Muscle of arm (tissue), 14 donors: ENCODE measurements around the gene GRM8. TPM values are rescaled to one million over a fixed set of nuclear protein-coding genes. Genes with fewer than 3 reads are reported as not detected.

Experiments used
- DNase-seq: peaks from one replicate; pipeline ENCODE4 v3.0.0-alpha.2; 2013
- long read RNA-seq, 11 donors: transcript quantifications; one replicate each; lab custom pipeline, GENCODE V29; 2026
- polyA plus RNA-seq, 12 donors: library from polyadenylated mRNA; unstranded; fragments of 120-200 nt; gene quantifications; one replicate each; pipeline ENCODE4 v1.2.1, GENCODE V29; 2013; ENCODE audit not compliant: insufficient read length in 12 of 12

Gene GRM8
- polyA plus RNA-seq = 1 to 10 TPM in 2 of 12 donors, under 1 TPM in 6, not detected in 4; 0.09 to 2.0 (median 0.33) TPM
- long read RNA-seq, donor 1 = 0 reads
- long read RNA-seq, donor 2 = 0 reads
- long read RNA-seq, donor 3 = 0 reads
- long read RNA-seq, donor 4 = 0 reads
- long read RNA-seq, donor 5 = 0 reads
- long read RNA-seq, donor 6 = 0 reads
- long read RNA-seq, donor 7 = 0 reads
- long read RNA-seq, donor 8 = 0 reads
- long read RNA-seq, donor 9 = 0 reads
- long read RNA-seq, donor 10 = 0 reads
- long read RNA-seq, donor 11 = 0 reads

DNA sequence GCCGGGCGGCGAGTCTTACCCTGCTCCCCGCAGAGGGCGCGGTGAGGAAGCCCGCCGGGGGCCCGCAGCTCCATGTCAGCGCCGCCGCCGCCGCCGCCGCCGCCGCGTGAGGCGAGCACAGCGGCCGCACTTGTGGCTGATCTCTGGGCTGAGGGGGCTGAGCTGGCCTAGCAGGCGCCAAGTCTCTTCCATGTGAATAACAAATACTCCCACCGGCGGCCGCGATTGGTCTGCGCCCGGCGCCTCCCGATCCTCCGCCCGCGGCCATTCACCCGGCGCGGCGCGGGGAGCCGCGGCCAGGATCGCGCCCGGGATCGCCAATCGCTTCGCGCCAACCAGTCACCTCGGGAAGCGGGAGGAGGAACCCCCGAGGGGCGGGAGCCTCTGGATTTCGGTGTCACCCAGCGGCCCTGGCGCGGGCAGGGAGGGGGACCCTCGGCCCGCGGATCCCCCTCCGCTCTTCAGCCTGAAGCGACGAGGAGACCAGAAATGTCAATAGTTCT lies at the start of gene GRM8:
Gene GRM8 (minus strand): TSS at position 164 of the 503 bp plus-strand sequence.
- DNase-seq = peak; percentile 36

DNA sequence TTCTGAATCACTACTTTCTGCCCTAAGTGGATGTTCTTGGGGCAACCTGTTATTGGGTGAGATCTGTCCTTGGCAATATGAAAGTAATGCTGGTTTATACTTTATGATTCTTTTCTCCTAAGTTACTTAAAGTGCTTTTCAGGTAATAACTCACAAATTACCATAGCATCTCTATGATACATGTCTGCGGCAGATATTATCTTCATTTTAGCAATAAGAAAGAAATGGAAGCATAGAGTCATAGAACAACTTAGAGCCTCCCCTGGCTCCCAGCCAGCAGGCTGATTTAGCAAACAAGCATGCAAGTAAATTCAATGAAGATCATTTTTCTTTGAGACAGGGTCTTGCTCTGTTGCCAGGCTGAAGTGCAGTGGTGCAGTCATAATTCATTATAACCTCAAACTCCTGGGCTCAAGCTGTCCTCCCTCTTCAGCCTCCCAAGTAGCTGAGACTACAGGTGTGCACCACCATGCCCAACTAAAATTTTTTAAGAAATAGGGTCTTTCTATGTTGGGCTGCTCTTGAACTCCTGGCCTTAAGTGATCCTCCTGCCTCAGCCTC lies 38.1 kb upstream of the GRM8 start:
- no peak for DNase-seq

DNA sequence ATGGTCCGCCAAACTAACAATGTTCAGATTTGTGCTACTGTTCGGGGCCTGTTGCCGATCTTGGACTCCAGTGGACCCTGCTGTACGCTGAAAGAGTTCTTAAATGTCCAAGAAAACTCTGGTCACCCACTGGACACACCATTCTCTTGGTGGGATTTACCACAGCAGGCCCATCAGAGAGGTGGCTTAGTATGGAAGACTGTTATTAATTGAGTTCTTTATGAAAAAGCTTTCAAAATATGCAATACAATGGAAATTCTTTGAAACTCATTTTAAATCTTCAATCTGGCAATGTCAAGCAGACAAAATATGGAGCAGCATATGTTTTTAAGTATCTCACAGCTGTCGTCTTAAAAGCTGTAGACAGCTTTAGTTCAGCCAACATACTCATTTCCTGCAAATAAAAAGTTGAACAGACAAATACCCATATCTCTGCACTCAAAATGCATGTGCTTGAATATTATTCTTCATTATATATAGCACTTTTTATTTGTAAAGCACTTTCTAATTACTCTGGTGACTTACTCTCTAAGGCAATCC lies 37.4 kb upstream of the GRM8 start:
- peak; percentile 9 for DNase-seq

DNA sequence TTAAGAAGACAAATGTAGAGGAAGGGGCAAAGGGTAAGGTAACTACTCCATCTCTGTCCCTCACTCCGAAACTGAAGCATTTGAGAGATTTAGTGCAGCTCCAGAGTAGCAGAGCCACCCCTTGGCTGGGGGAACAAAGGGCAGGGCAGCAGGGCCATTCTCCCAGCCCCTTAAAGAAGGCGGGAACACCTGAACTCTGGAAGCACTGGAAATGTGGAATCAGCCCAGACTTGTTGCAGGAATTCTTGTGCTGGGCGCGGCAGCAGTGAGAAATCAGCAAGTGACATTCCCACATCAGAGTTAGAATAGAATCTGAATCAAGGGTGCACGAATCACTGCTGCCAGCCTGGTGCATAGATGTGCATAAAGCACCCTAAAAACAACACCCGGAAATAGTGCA lies 34.4 kb upstream of the GRM8 start:
- DNase-seq = no peak

DNA sequence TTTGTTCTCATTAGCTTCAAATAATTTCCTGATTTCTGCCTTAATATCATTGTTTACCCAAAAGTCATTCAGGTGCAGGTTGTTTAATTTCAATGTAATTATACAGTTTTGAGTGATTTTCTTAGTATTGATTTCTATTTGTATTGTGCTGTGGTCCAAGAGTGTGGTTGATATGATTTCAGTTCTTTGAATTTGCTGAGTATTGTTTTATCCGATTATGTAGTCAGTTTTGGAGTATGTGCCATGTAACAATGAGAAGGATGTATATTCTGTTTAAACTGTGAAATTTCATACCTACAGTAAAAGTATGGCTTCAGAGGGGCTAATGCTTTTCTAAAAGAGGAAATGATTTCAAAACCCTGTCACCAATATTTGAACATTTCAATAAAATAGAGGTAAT lies 17.4 kb upstream of the GRM8 start:
- DNase-seq = no peak

DNA sequence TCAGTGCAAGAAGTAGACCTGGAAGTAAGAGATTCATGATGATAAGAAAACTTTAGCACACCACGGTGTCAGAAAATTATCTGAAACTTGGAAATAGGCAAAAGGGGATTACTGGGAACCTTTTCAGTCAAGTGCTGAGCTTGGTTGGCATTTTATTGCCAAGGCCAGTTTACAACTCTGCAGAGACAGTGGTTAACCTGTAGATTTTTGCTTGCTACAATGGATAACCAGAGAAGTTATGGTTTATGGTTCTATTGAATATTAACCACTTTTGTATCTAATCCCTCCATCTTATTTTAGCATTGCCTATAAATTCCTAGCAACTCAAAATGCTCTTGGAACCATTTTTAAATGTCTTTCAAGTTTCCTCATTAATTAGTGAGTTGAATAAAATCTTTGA lies 13.3 kb upstream of the GRM8 start:
- no peak for DNase-seq

DNA sequence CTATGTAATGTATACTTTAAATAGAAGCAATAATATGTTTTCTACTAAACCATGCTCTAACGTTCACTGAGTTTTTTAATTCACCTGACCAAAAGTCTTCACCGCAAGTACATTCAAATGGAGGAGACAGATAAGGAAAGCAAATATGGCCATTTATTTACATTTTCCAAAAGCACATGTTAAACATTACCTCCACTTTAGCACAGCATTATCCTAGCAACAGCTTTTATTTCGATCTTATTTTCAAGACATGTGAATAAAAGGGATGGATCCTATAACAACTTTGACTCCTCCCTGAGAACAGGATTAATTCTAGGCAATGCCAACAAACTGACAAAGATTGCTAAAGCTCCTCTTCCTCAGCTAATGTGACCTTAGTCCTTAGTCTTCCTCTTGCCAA lies 11.5 kb upstream of the GRM8 start:
- DNase-seq = no peak

DNA sequence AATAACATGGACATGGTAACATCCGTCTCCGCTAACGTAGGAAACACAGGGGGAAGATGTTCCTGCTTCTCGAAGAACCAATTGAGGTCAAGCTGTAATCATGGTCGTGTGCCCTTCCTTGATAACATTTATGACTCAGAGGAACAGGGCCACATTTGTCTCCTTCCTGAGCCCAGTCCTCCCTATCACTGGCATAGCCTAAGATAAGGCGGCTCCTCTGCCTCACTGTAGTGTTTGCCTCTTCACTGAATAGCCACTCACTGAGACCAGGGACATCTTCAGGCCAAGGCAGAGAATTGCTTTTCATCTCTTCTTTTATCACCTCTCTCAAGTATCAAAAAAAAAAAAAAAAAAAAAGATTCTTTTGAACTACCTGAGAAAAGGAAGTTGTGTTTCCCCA lies 5.4 kb upstream of the GRM8 start:
- DNase-seq = no peak

DNA sequence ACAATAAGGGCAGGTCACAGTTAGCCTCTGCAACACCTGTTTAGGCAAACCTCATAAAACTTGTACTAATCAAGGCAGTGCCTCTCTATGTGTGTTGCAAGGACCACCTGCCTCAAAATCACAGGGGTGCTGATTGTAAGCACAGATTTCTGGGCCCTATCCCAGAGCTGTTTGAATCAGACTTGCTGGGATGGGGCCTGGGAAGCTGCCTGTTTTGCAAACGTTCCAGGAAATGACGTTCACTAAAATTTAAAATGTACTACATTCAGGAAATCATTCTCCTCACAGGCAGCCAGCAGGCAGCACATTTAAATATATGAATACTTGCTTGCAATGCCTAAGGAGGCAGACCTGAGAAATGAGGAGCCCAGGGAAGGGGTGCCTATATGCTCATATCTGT lies 4.3 kb upstream of the GRM8 start:
- no peak for DNase-seq

DNA sequence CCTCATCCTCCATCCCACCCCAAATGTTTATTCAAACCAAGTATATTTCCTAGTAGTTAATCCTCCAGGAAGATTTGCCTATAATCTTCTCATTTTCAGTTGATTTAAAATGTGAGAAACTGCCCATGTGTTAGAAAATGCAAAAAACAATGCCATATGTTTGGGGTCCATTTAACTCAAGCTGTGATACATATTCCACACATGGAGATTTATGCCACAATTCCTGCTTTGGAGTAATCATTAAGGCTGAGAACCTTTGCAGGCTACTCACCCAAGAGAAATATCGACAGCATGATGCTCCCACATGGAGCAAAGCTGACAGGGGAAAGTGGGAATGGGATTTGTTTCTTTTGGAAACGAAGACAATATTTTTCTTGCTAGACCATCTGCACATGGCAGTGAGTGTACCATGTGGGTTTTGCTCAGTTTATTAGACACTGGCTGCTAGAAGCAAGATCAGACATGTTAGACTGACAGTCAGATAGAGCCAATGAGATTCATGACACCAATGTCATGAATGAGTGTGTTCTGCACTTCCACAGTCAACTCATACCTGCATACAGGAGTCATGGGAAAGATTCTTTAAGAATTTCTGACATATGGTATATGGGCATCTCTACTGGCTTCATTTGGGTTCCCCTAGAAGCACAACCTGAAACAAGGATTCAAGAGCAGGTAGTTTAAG lies 3.4 kb upstream of the GRM8 start:
- no peak for DNase-seq

DNA sequence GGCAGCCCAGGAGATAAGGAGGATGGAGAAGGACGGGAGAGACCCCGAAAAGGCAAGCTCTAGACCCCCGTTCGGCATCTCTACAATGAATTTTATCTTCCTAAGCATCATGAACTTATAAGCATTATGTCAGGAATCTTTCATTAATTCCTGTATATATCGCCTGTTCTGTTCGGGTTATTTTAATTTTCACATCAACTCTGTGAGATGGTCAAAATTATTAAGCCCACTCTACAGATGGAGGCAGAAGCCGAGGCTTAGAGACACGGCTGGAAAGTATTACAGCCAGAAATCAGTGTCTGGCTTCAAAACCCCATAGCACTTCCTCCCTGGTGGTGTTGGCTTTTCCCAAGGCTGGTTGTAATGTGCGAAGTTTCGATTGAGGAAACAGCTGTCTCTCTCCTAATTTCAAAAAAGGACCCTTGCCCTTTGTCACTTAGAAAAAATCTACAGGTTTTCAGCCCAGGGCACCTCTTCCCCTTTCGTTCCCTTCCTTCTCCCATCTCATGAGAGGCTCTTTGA lies 1.5 kb upstream of the GRM8 start:
- no peak for DNase-seq

DNA sequence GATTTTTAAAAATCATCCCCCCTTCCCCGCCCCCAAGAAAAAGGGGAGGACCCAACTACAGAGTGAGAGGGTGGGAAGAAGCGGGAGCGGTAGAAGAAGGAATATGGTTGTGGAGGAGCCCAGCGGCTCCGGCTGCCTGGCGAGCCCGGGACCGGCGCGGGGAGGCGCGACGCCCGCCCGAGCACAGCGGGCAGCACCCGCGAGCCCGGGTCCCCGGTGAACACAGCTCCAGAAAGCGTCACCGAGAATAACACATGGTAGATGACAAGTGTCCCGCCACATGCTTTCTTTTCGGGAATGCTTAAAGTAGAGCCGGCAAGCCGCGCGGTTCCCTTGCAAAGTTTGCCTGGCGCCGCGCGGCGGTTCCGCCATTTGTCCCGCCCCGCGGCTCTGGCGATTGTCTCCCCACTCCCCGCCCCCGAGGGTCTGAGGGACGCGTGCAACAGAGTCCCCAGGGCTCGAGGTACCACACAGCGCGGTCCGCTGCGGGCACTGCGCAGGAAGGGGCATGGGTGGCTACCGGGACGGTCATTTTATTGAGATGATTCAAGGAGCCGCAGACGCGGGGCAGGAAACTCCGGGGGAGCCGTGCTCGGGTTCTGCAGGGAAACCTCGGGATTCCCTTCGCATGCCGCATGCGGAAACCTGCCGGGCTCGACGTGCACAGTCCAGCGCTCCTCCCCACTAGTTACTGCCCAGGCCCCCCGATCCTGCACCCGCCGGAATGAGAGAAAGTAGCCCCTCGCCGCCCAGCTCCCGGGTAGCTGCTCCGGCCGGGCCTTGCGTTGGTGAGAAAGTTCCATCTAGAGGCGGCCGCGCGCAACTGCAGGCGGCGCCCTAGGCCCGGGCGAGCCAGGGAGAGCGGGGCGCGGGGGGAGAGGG lies 781 bp upstream of the GRM8 start:
- peak; percentile 40 for DNase-seq

DNA sequence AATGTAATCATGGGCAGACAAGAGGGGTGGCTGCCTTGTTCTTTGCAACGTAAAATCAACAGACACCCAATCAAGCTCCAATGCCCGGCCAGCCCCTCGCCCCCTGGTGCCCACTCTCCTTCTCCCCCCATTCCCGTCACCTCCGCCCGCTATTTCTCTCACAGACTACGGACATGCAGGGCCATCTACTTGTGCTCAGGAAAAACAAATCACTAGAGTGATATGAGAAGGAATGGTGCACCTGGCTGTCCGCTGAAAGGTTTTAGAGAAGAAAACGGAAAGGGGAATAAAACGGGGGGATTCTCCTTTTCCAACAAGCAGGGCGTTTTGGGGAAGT lies 396 bp downstream of the GRM8 start:
- DNase-seq = no peak

DNA sequence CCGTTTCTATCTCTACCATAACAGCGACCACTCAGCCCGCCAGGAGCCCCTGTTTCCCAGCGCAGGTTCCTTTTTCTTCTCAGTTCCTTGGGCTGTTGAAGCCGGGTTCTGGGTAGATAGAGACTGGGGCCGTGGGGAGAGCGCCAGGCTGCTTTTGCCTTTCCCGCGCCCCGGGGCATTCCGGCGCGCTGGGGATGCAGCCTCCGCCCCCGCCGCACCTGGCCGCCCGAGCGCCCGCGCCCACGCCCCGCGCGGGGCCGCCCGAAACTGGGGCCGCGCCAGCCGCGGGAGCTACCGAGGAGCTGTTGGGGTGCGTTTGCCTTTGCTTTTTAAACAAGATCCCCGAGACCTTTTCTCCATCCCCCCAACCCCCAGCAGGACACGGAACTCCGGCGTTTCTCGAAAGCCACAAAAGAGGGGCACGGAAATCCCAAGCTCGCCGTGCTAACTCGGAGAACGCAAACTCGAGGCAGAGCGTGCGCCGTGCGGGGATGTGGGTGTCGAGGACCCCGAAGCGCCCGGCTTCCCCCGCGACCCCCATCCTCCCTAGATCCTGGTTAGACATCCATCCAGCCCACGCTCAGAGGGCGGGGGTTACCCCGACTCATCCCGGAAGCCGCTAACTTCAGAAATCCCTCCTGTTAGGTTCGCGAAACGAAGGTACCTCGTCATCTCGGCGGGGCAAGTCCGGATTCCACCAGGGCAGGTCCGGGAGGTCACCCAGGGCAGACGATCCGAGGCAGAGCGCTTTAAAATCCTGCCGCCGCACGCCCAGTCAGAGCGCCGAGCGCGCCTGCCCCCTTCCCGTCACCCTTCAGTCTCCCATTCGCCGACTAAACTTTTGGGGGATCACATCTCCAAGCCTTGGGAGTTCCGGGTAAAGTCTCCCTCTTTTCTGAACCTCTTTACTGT lies 1.0 kb downstream of the GRM8 start:
- no peak for DNase-seq

DNA sequence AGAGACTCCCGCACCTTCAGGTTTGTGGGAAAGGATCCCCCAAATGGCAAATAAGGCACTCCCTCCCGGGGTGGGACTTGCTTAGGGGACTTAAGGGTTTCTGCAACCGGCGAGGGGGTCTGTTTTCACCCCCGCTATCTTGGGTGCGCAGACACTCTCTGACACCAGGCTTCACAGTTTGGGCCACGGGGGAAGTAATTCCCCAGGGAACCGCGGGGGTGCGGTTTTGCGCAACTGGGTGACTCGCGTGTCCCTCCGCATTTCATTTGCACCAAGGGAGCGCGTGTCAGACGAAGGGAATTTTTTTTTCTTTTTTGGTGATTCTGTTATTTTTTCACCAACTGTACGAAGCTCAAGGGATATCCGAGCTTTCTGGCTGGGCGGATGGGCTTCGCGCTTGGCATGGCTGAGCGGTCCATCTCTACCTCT lies 1.7 kb downstream of the GRM8 start:
- no peak for DNase-seq

DNA sequence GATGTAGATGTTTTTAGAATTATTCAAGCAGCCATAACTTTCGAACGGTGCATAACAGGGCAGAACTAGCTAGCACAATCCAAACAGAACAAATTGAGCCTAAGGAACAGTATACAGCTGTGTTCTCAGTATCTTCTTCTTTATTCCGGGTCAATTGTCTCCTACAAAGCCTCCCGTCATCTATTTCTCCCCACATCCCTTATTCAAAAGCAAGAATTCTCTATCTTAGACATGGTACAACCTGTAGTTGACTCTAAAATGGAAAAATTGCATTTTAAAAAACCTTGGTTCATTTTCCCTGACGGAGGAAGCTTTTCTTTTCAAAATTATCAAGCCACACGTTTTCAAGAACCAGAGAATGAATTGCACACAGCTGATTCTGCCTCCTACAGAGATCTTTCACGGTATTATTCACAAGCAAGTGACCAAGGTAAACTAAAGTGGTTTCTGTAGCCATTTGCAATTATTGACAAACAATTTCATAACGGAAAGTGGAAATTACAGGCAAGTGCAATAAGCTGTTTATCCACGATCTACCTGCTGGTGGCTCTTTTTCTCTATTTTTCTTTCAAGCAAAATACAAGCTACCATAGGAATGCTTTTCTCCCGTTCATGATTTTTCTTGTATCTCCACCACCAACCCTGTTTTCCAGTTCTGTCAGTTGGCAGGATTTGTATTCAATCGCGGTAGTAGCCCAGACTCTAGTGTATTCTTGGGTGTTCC lies 2.3 kb downstream of the GRM8 start:
- DNase-seq = no peak

DNA sequence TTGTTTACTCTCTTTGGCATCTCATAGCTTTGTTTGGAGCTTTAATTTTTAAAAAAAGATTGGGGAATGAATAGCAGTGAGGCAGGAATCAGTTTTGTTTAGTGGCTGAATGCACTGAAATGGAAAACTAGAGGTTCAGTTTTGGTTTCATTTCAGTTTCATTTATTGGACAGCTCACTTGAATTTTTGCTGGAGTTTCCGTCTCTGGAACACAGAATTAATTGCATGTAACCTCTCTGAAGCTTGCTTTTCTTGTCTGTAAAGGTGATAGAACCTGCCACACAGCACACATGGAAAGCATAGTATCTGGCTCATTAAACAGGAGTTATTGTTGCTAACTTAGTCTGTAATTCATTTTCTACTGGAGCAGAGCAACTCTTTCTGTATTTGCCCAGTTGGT lies 7.1 kb downstream of the GRM8 start:
- no peak for DNase-seq

DNA sequence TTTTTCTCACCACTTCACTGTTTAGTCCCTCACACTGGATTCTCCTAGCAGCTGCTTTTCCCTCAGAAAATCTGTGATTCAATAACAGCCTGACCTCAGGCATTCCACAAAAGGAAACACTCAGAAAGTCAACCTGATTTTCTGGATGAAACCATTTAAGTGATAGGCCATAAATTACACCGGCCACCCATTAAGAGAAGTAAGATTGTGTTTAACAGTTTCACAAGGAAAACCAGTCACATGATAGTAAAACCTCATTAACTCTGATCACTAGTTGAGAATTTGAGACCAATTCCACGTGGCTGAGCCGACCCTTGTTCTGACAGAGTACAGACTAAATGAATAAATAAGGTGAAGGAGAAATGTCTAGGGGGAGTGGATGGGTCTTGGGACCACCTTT lies 7.7 kb downstream of the GRM8 start:
- no peak for DNase-seq

DNA sequence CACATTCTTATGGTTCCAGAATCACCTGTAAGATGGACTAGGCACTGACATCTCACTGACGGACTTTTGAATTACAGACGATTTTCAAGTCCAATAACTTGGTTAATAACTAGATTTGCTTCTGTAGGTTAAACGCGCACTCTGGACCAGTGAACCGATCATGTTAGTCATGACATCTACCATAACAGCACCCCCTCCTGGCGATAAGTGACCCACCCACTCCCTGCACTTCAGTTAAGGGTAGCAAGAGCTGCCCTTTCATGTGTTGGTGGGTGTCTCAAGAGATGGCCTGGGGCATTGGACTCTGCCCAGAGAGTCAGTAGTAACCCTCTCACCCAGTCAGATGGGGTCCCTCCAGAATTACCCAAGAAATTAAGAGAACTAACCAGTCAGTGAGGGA lies 12.9 kb downstream of the GRM8 start:
- DNase-seq = no peak

DNA sequence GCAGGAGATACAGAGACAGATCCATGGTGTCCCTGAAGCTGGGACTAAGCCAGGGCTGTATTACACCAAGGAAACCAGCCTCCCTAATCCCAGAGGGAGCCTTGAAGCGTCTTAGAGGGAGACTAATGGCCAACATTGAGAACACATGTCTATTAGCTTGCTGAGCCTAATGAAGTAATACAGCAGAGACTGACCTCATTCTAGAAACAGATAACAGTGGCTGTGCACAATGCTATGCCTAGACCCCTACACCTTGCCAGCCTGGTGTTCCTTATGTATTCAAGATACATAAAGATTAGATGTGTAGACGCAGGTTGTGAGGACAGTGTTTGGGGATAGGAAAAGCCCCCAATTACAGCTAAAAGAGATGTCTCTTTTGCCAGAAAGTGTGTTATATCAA lies 19.1 kb downstream of the GRM8 start:
- DNase-seq = no peak
